ENCODE results near the gene HPSE2.

HPSE2 gene

DNA sequence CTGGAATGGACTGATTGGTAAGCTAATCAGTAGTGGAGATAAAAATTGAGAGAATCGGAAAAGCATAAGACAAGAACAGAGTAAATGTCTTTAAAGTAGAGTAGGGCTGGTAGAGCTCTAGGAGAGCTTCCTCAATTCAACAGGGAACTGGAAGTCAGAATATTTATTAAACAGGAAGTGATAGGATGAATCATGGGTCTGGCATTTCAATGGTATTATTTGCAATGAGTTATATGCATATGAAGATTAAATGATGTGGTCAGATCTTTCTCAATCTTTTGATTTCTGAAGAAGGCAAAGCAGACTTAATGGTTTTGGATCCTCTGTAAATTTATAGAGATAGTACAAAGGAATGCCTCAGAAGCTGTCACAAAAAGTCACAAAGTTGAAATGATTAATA, 349.0 kb downstream of the HPSE2 start:
- TF ChIP-seq SIN3A (IDR thresholded peaks at IDR 0.05; ENCODE audit: borderline replicate concordance, insufficient read depth, low read length) (no peak), TAF1 (IDR thresholded peaks at IDR 0.05; ENCODE audit: borderline replicate concordance, insufficient read depth, low read length) (no peak), FOXP2 (optimal IDR thresholded peaks at IDR 0.05; ENCODE audit: borderline replicate concordance, extremely low read depth, extremely low read length, insufficient read depth) (no peak), POLR2AphosphoS5 (IDR thresholded peaks at IDR 0.05; ENCODE audit: low read depth, low read length) (no peak)
- TF ChIP-seq, protein P1, sequence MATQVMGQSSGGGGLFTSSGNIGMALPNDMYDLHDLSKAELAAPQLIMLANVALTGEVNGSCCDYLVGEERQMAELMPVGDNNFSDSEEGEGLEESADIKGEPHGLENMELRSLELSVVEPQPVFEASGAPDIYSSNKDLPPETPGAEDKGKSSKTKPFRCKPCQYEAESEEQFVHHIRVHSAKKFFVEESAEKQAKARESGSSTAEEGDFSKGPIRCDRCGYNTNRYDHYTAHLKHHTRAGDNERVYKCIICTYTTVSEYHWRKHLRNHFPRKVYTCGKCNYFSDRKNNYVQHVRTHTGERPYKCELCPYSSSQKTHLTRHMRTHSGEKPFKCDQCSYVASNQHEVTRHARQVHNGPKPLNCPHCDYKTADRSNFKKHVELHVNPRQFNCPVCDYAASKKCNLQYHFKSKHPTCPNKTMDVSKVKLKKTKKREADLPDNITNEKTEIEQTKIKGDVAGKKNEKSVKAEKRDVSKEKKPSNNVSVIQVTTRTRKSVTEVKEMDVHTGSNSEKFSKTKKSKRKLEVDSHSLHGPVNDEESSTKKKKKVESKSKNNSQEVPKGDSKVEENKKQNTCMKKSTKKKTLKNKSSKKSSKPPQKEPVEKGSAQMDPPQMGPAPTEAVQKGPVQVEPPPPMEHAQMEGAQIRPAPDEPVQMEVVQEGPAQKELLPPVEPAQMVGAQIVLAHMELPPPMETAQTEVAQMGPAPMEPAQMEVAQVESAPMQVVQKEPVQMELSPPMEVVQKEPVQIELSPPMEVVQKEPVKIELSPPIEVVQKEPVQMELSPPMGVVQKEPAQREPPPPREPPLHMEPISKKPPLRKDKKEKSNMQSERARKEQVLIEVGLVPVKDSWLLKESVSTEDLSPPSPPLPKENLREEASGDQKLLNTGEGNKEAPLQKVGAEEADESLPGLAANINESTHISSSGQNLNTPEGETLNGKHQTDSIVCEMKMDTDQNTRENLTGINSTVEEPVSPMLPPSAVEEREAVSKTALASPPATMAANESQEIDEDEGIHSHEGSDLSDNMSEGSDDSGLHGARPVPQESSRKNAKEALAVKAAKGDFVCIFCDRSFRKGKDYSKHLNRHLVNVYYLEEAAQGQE (IDR thresholded peaks at IDR 0.05; ENCODE audit: insufficient read depth in 1 of 2, low read depth in 2 of 2, low read length in 2 of 2): no peak

DNA sequence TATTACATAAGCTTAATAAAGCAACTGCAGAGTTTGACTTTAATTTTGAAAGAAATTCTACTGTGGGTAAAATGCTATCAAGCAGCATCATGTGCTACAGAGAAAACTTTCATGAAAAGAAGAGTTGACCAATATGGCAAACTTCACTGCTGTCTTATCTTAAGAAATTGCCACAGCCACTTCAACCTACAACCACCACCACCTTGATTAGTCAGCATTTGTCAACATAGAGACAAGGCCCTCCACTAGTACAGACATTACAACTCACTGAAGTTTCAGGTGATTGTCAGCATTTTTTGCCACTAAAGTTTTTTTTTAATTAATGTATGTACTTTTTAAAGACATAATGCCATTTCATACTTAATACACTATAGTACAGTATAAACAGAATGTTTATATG, 350.3 kb downstream of the HPSE2 start:
- TF ChIP-seq, protein P1 (IDR thresholded peaks at IDR 0.05; ENCODE audit: insufficient read depth in 1 of 2, low read depth in 2 of 2, low read length in 2 of 2): no peak
- TF ChIP-seq SIN3A (IDR thresholded peaks at IDR 0.05; ENCODE audit: borderline replicate concordance, insufficient read depth, low read length) (no peak), POLR2AphosphoS5 (IDR thresholded peaks at IDR 0.05; ENCODE audit: low read depth, low read length) (no peak), FOXP2 (optimal IDR thresholded peaks at IDR 0.05; ENCODE audit: borderline replicate concordance, extremely low read depth, extremely low read length, insufficient read depth) (no peak), TAF1 (IDR thresholded peaks at IDR 0.05; ENCODE audit: borderline replicate concordance, insufficient read depth, low read length) (no peak)

DNA sequence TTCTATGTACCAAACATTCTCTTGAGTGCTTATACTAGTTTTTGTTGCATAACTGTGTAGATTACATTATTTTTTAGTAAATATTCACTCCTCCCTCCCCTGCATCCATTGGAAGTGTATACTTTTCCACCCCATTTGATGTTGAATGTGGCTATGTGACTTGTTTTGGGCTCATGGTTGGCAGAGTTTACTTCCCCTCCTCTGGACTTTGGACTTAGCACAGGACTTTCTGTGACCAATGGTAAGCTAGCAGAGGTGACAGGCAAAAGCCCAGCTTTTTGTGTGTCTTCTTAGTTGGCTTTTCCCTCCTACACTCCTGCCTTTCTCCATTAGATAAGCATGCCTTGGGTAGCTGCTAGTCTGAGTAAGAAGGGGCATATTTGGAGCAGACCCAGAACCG, 353.9 kb downstream of the HPSE2 start:
- TF ChIP-seq POLR2AphosphoS5 (IDR thresholded peaks at IDR 0.05; ENCODE audit: low read depth, low read length): no peak

DNA sequence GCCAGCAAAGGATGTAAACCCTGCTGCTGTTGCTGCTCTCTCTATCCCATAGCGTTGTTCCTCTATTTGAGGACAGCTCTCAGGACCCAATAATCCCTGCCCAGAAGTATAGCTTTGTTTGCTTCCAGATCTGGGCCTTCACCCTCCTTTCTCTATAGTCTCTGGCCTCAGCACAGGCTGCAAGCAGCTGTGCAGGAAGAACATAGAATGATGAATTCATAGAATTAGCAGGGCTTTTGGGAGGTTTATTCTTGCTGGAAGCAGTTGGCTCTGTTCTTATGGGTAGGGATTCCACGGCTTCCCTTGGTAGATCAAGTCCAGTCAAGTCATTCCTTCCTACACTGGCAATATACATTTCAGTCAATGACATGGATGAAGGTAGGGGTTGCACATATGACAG, 354.7 kb downstream of the HPSE2 start:
- no peak for TF ChIP-seq TAF1 (IDR thresholded peaks at IDR 0.05; ENCODE audit: borderline replicate concordance, insufficient read depth, low read length)
- TF ChIP-seq, protein P1 (IDR thresholded peaks at IDR 0.05; ENCODE audit: insufficient read depth in 1 of 2, low read depth in 2 of 2, low read length in 2 of 2): no peak
- TF ChIP-seq POLR2AphosphoS5 (IDR thresholded peaks at IDR 0.05; ENCODE audit: low read depth, low read length): no peak

DNA sequence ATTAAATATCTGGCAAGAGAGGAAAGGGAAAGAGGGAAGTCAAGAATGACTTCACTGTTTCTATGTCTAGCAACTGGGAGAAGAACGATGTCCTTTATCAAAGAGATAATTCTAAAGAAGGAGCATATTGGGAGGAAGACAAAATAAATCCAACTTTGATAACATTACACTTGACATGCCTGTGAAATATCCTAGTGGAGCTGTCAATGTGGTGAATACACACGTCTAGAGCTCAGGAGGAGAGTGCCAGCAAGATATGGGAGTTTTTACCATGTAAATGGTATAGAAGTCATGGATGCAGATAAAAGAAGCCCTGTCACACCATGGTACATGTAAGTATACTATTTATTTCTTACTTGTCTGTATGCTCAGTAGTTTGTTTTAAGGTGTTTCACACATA, 356.7 kb downstream of the HPSE2 start:
- TF ChIP-seq, protein P1 (IDR thresholded peaks at IDR 0.05; ENCODE audit: insufficient read depth in 1 of 2, low read depth in 2 of 2, low read length in 2 of 2): no peak
- TF ChIP-seq TAF1 (IDR thresholded peaks at IDR 0.05; ENCODE audit: borderline replicate concordance, insufficient read depth, low read length): no peak
- TF ChIP-seq POLR2AphosphoS5 (IDR thresholded peaks at IDR 0.05; ENCODE audit: low read depth, low read length): no peak
- TF ChIP-seq FOXP2 (optimal IDR thresholded peaks at IDR 0.05; ENCODE audit: borderline replicate concordance, extremely low read depth, extremely low read length, insufficient read depth): no peak
- no peak for TF ChIP-seq SIN3A (IDR thresholded peaks at IDR 0.05; ENCODE audit: borderline replicate concordance, insufficient read depth, low read length)

All from PFSK-1 (cell line).